Central memory CD8-positive, alpha-beta T cell (primary cell): ENCODE measurements around the gene IRF3.
"Not testable (repeated sequence)": the region's sequence is repeated elsewhere in the genome, so short reads cannot be mapped to it uniquely, and the experiment has no call there.

Experiments
- ATAC-seq: fragments of 150-1000 bp; cut with Tn5 transposase; replicated peaks from 2 replicates; pipeline ENCODE4 v1.10.0; 2022; ENCODE audit warnings: mild to moderate bottlenecking, moderate FRiP score, moderate number of reproducible peaks; ENCODE audit not compliant: poor library complexity, severe bottlenecking; ENCODE audit errors: extremely low read depth
- DNase-seq, 2 donors: peaks; one replicate each; pipeline ENCODE4 v3.0.0; 2021; ENCODE audit warnings: low spot score in 2 of 2
- H3K27ac Mint-ChIP-seq: one replicate; pipeline ENCODE4 v1.8.0; 2022; ENCODE audit warnings: low read depth, mild to moderate bottlenecking, moderate library complexity, mixed read lengths
- H3K27me3 Mint-ChIP-seq: one replicate; pipeline ENCODE4 v1.8.0; 2022; ENCODE audit warnings: mixed read lengths
- H3K36me3 Mint-ChIP-seq: one replicate; pipeline ENCODE4 v1.8.0; 2022; ENCODE audit warnings: mild to moderate bottlenecking, moderate library complexity, mixed read lengths; ENCODE audit not compliant: insufficient read depth
- H3K4me1 Mint-ChIP-seq: one replicate; pipeline ENCODE4 v1.8.0; 2022; ENCODE audit warnings: mixed read lengths
- H3K4me3 Mint-ChIP-seq: one replicate; pipeline ENCODE4 v1.8.0; 2022; ENCODE audit warnings: mild to moderate bottlenecking, moderate library complexity, mixed read lengths
- H3K9me3 Mint-ChIP-seq: one replicate; pipeline ENCODE4 v1.8.0; 2022; ENCODE audit warnings: mixed read lengths

IRF3 gene

DNA sequence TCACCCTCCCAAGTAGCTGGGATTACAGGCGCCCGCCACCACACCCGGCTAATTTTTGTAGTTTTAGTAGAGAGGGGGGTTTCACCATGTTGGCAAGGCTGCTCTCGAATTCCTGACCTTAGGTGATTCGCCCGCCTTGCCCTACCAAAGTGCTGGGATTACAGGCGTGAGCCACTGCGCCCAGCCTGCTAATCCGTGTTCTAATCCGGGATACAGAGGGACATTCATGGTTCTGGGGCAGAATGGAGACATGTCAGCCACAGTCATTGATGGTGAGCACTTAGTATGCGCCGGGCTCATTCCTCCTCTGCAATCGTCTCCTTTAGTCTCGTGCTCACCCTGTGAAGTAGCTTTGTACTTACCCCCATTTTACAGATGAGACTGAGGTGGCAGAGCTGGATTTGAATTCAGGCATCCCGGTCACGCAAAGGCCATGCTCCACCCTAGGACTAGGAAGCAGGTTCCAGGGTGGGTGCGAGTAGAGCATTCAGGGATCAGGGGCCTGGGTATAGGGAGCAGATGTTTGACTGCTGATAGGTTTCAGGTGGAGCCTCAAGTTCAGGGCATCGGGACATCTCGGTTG, 34.0 kb downstream of the IRF3 start:
- peaks cover 6% of the 10 kb centered on the region for H3K36me3 Mint-ChIP-seq
- H3K4me3 Mint-ChIP-seq, result no peak overlapping the region
- ATAC-seq (no peak), DNase-seq (no peak)
- no peaks in the 10 kb centered on the region for H3K27me3 Mint-ChIP-seq
- H3K9me3 Mint-ChIP-seq, result no peaks in the 10 kb centered on the region
- H3K4me1 Mint-ChIP-seq, result peaks cover 11% of the 10 kb centered on the region
- H3K27ac Mint-ChIP-seq, result no peak overlapping the region

DNA sequence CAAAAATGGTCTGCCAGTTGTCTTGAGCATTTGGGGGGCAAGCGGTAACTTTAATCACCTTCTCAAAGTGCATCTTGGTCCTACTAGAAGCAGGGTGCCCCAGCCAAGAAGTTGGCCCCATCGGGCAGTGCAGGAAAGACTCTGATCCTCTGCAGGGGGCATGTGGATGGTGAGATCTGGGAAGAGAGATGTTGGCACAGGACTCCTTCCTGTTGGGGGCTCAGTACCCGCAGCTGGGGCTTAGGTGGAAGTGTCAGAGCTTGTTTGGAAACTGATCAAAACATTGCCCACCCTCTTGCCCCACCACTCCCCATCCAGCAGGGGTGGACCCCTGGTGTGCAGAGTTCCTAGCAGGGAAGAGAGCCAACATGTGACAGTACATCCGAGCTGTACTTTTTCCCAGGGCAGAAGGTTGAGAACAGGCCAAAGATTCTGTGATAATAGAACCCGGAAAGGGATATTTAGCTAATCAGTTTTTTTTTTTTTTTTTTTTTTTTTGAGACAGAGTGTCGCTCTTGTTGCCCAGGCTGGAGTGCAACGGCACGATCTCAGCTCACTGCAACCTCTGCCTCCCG, 34.6 kb downstream of the IRF3 start:
- Mint-ChIP-seq H3K36me3 (peaks cover 8% of the 10 kb centered on the region), H3K9me3 (no peaks in the 10 kb centered on the region), H3K4me1 (peaks cover 10% of the 10 kb centered on the region), H3K4me3 (no peak overlapping the region), H3K27me3 (no peaks in the 10 kb centered on the region), H3K27ac (peak overlapping the region; percentile 35)
- ATAC-seq (no peak), DNase-seq (no peak)

DNA sequence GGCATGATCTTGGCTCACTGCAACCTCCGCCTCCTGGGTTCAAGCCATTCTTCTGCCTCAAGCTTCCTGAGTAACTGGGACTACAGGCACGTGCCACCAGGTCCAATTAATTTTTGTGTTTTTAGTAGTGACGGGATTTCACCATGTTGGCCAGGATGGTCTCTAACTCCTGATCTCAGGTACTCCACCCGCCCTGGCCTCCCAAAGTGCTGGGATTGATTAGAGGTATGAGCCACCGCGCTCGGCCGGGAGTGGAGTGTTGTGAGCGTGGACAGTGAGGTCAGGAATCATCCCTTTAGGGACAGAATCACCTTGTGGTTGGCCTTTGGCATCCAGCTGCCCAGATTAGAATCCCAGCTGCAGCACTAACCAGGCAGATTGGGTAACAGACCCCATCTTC, 36.0 kb downstream of the IRF3 start:
- Mint-ChIP-seq H3K9me3 (no peaks in the 10 kb centered on the region), H3K27ac (no peak overlapping the region), H3K36me3 (peaks cover 11% of the 10 kb centered on the region), H3K4me1 (no peaks in the 10 kb centered on the region), H3K4me3 (no peak overlapping the region), H3K27me3 (no peaks in the 10 kb centered on the region)
- ATAC-seq (no peak), DNase-seq (no peak)

DNA sequence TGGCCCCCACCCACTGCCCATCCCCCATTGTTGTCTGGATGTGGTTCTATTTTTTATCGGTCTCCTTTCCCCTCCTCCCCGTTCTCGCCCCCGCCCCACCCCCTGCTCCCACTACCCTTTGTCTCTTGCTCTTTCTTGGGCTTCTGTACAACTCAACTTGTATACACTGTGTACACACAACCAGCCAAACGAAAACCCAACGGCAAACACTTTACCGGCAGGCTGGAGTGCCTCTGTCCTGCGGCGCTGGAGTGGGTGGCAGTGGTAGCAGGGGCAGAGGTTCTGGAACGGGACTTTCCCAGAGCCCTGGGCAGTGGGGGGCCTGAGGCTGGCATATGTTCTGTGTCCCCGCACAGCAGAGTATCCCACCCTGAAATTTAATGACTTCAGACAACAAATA, 39.4 kb downstream of the IRF3 start:
- peaks cover 17% of the 10 kb centered on the region for H3K36me3 Mint-ChIP-seq
- no peaks in the 10 kb centered on the region for H3K9me3 Mint-ChIP-seq
- H3K27ac Mint-ChIP-seq, result no peak overlapping the region

DNA sequence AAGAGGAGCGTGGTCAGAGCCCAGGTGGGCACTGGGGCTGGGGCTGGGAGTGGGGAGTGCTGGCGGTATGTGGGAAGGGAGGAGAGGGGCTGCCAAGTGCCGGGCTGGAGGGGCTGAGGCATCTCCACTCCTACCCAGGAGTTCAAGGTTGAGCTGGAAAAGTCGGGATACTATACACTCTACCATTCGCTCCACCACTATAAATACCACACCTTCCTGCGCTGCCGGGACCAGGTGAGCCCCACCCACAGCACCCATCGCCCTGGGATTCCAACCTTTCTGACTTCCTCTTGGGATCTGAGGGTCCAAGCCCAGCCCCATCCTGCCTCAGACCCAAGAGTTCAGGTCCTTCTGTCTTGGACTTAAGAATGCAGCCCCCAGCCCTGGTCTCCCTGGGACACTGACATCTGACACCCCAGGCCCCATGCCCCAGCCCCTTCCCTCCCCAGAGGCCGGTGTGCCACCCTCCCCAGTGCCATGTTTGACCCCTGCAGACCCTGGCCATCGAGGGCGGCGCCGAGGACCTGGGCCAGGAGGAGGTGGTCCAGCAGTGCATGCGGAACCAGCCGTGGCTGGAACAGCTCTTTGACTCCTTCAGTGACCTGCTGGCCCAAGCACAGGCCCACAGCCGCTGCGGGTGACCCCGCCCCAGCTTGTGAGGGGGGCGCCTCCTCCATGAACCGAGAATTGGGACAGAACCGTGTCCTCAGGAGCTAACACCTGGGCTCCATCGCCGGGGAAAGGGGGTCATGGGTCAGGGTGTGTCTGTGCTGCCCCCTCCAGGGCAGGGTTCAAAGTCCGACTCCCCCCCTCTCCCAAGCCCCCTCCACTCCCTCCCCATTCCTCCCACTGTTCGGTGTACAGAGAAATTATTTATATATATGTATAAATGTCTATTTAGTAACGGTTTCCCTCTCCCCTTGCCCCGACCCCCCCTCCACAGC, 40.4 kb downstream of the IRF3 start:
- Mint-ChIP-seq H3K27ac (no peak overlapping the region), H3K27me3 (no peaks in the 10 kb centered on the region), H3K4me1 (peaks cover 6% of the 10 kb centered on the region), H3K9me3 (no peaks in the 10 kb centered on the region), H3K4me3 (no peak overlapping the region), H3K36me3 (peaks cover 17% of the 10 kb centered on the region)
- no peak for ATAC-seq
- no peak for DNase-seq

More for the DNA sequence above, 39.4 kb downstream of the IRF3 start:
- no peak for ATAC-seq
- Mint-ChIP-seq H3K4me1 (peaks cover 6% of the 10 kb centered on the region), H3K4me3 (no peak overlapping the region), H3K27me3 (no peaks in the 10 kb centered on the region)
- no peak for DNase-seq

DNA sequence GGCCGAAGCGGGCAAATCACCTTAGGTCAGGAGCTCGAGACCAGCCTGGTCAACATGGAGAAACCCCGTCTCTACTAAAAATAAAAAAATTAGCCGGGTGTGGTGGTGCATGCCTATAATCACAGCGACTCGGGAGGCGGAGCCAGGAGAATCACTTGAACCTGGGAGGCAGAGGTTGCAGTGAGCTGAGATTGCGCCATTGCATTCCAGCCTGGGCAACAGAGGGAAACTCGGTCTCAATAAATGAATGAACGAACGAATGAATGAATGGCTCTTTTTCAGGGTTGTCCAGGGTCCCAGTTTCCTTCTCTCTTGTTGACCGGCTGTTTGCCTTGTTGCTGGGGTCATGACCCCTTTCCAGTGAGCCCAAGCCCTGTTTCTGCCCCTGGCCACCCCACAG, 47.8 kb downstream of the IRF3 start:
- not testable (repeated sequence) for H3K4me3 Mint-ChIP-seq, ATAC-seq, H3K9me3 Mint-ChIP-seq, H3K27ac Mint-ChIP-seq, DNase-seq, H3K27me3 Mint-ChIP-seq
- peaks cover 25% of the 10 kb centered on the region for H3K4me1 Mint-ChIP-seq
- peaks cover 52% of the 10 kb centered on the region for H3K36me3 Mint-ChIP-seq

DNA sequence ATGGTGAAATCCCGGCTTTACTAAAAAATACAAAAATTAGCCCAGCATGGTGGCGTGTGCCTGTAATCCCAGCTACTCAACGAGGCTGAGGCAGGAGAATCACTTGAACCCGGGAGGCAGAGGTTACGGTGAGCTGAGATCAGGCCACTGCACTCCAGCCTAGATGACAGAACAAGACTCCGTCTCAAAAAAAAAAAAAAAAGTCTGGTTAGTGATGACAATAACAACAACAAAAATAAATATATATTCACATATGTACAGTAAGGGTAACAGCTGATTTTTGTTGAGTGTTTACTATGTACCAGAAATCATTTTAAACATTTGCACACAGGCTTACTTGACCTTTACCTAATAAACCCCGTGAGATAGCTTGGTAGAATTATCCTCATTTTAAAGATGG, 48.7 kb downstream of the IRF3 start:
- ATAC-seq (no peak), DNase-seq (no peak)
- Mint-ChIP-seq H3K27ac (no peak overlapping the region), H3K27me3 (no peaks in the 10 kb centered on the region), H3K4me3 (no peak overlapping the region), H3K4me1 (peaks cover 30% of the 10 kb centered on the region), H3K9me3 (no peaks in the 10 kb centered on the region), H3K36me3 (peaks cover 57% of the 10 kb centered on the region)

DNA sequence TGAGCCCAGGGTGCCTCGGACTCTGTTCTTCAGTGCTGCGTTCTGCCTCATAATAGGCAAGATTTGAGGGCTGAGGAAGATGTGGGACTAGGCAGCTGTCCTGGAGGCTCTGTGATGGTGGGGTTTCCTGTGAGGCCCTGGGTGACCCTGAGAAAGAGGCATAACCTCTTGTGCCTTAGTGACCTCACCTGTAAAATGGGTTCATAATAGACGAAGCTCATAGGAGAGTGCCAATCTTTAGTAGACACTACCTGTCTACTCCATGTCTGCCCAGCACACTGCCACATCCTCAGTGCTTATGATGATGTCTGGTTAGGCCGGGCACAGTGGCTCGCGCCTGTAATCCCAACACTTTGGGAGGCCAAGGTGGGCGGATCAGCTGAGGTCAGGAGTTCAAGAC, 49.1 kb downstream of the IRF3 start:
- peaks cover 30% of the 10 kb centered on the region for H3K4me1 Mint-ChIP-seq
- no peak overlapping the region for H3K4me3 Mint-ChIP-seq
- no peaks in the 10 kb centered on the region for H3K27me3 Mint-ChIP-seq
- no peak for DNase-seq
- H3K9me3 Mint-ChIP-seq, result no peaks in the 10 kb centered on the region
- no peak overlapping the region for H3K27ac Mint-ChIP-seq
- no peak for ATAC-seq
- H3K36me3 Mint-ChIP-seq, result peaks cover 56% of the 10 kb centered on the region

DNA sequence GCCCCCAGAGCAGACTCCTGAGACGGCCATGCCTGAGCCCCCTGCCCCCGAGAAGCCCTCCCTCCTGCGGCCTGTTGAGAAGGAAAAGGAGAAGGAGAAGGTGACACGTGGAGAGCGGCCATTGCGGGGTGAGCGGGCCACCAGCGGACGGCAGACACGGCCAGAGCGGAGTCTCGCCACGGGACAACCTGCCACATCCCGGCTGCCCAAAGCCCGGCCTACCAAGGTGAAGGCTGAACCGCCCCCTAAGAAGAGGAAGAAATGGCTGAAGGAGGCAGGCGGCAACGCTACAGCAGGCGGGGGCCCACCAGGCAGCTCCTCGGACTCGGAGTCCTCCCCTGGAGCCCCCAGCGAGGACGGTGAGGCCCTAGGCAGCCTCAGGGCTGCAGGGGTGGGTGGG, 49.8 kb downstream of the IRF3 start:
- Mint-ChIP-seq H3K4me1 (peaks cover 30% of the 10 kb centered on the region), H3K9me3 (no peaks in the 10 kb centered on the region), H3K27me3 (no peaks in the 10 kb centered on the region), H3K4me3 (no peak overlapping the region), H3K36me3 (peaks cover 53% of the 10 kb centered on the region), H3K27ac (no peak overlapping the region)
- no peak for DNase-seq
- no peak for ATAC-seq

DNA sequence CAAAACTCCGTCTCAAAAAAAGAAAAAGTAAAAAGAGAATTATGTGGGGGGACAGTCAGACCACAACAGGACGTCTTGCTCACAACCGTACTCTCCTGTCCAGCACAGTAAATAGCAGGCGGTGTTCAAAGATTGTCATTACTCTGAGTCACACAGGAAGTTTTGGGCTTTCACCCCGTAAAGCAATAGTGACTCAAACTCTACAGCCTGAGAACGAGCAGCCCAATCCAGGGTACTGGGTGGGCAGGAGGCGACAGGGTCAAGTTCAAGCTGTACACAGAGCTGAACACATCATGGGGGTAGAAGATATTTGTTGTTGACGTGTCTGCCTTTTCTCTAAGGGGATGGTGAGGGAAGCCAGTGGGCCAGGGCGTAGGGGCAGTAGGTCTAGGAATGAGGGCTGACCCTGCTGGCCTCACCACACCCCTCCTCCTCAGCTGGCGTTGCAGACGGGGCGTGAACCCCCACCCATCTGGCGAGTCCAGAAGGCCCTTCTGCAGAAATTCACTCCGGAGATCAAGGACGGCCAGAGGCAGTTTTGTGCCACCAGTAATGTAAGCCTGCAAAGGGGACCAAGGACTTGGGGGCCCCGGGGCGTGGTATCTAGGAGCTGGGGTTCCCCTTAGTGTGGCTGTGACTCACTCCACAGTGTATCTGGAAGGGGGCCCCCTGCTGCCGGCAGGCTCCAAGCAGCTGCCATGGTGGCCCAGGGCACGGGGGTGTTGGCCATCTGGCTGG, 51.4 kb downstream of the IRF3 start:
- Mint-ChIP-seq H3K4me3 (peak overlapping the region; percentile 10), H3K36me3 (peaks cover 51% of the 10 kb centered on the region), H3K27me3 (no peaks in the 10 kb centered on the region), H3K27ac (peak overlapping the region; percentile 92), H3K4me1 (peaks cover 30% of the 10 kb centered on the region), H3K9me3 (no peaks in the 10 kb centered on the region)
- peak; percentile 72 for ATAC-seq
- no peak for DNase-seq

DNA sequence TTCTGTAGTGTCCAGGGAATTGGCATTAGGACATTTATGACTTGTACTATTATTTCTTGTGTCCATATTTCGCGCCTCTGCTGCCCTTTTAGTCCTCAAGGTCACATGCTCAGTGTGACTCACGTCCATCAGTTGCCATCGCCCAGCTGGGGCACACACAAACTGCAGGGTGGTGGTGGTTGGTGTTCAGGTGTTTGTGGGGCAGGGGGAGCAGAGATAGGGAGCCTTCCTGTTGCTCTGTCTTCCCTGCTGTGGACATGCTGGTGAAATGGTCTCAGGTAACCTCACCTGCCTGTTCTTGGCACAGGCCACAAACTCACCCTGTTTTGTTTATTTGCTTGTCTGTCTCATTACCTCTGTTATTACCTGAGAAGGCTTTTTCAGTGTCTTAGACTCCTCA, 52.3 kb downstream of the IRF3 start:
- H3K9me3 Mint-ChIP-seq, result no peaks in the 10 kb centered on the region
- no peak overlapping the region for H3K4me3 Mint-ChIP-seq
- H3K36me3 Mint-ChIP-seq, result peaks cover 50% of the 10 kb centered on the region
- ATAC-seq, result no peak
- DNase-seq, result no peak
- peaks cover 24% of the 10 kb centered on the region for H3K4me1 Mint-ChIP-seq
- peak overlapping the region; percentile 92 for H3K27ac Mint-ChIP-seq
- no peaks in the 10 kb centered on the region for H3K27me3 Mint-ChIP-seq
